Ureter (tissue), 1 donor: ENCODE results near the gene SLC35D1. TPM values are rescaled to one million over a fixed set of nuclear protein-coding genes. Genes with fewer than 3 reads are reported as not detected.
"Not testable (repeated sequence)": the region's sequence is repeated elsewhere in the genome, so short reads cannot be mapped to it uniquely, and the experiment has no call there.

Experiments
- DNase-seq: peaks from one replicate; pipeline ENCODE4 v3.0.0-alpha.2; 2020; ENCODE audit warnings: low spot score
- total RNA-seq: library from RNA; stranded (reverse); gene quantifications from one replicate; pipeline ENCODE4 v1.2.4, GENCODE V29; 2023
- donor health status: DM: yes; HTN: yes; CAD: no.

Gene SLC35D1
- total RNA-seq, 1 donor from 2014 or later, result 27.6 TPM

- no peak for DNase-seq
Measured at GRCh38 chr1:66985835-66986234, 68.1 kb downstream of the SLC35D1 start.

- DNase-seq, result no peak
Measured at GRCh38 chr1:66984491-66984890, 69.5 kb downstream of the SLC35D1 start.

- DNase-seq, result no peak
Measured at GRCh38 chr1:66982561-66983260, 71.2 kb downstream of the SLC35D1 start.

- DNase-seq, result no peak
Measured at GRCh38 chr1:66981679-66982078, 72.3 kb downstream of the SLC35D1 start.

GRCh38 chr1:66980745-66981367 lies 73.1 kb downstream of the SLC35D1 start:
- DNase-seq, result no peak

- DNase-seq, result not testable (repeated sequence)
Measured at GRCh38 chr1:66979621-66980020, 74.3 kb downstream of the SLC35D1 start.

- DNase-seq, result no peak
Measured at GRCh38 chr1:66978201-66978600, 75.7 kb downstream of the SLC35D1 start.

- DNase-seq, result no peak
Measured at GRCh38 chr1:66968574-66968973, 85.4 kb downstream of the SLC35D1 start.

GRCh38 chr1:66966188-66966873 lies 87.6 kb downstream of the SLC35D1 start:
- DNase-seq, result not testable (repeated sequence)

- no peak for DNase-seq
Measured at GRCh38 chr1:66957938-66958337, 96.0 kb downstream of the SLC35D1 start.

GRCh38 chr1:66954208-66954607 lies 99.7 kb downstream of the SLC35D1 start:
- no peak for DNase-seq

- no peak for DNase-seq
Measured at GRCh38 chr1:66951513-66951912, 102.4 kb downstream of the SLC35D1 start.

Other genes starting within 250 kb of the SLC35D1 start
- 17.2 TPM for gene DNAI4, start 129.3 kb downstream of the SLC35D1 start, total RNA-seq
- 48.4 TPM for gene MIER1, start 129.2 kb downstream of the SLC35D1 start, total RNA-seq
- gene C1orf141, start 80.8 kb upstream of the SLC35D1 start, total RNA-seq, result not detected
- gene IL23R, start 112.3 kb upstream of the SLC35D1 start, total RNA-seq, result 0.18 TPM